K562 (cell line): ENCODE measurements around the gene TMEM43.

Experiments used
- CTCF ChIP-seq, 3 experiments: IDR thresholded peaks in 2 of 3; conservative IDR thresholded peaks in 1 of 3; 2 replicates each; pipeline ENCODE4 v1.5.1; 2011 to 2012; ENCODE audit warnings: low read length in 3 of 3, mild to moderate bottlenecking in 3 of 3, control low read depth in 2 of 3, improper control_type of control experiment in 1 of 3, inconsistent platforms in 1 of 3, low read depth in 1 of 3, mixed read lengths in 1 of 3, moderate library complexity in 1 of 3; ENCODE audit not compliant: insufficient read depth in 2 of 3
- ZFP30 ChIP-seq: fragments of 250-450 bp; sonication (Bioruptor Pico); IDR thresholded peaks from 2 replicates; pipeline ENCODE4 v1.8.0; 2022; ENCODE audit warnings: moderate library complexity, mild to moderate bottlenecking, inconsistent platforms, borderline replicate concordance
- ZNF12 ChIP-seq: sonication (generic); formaldehyde crosslinking; IDR thresholded peaks from 2 replicates; pipeline ENCODE4 v1.4.0; 2020; ENCODE audit warnings: mild to moderate bottlenecking, missing genetic modification reagents

- no peak for TF ChIP-seq ZNF12 (CRISPR knock-in tag)
- TF ChIP-seq ZFP30: no peak
- no peak for TF ChIP-seq CTCF (IDR thresholded peaks at IDR 0.05 in 2 of 3, conservative IDR thresholded peaks at IDR 0.05 in 1 of 3; ENCODE audit: insufficient read depth in 2 of 3, low read depth in 1 of 3, low read length in 3 of 3)
These were observed 28.1 kb downstream of the TMEM43 start for GRCh38 chr3:14152963-14153355.
